ENCODE data around the gene UCHL5.

UCHL5 gene

GRCh38 chr1:192966073-192966472, 93.1 kb downstream of the UCHL5 start:
- FAIRE-seq = no peak

- FAIRE-seq = no peak
Measured at GRCh38 chr1:192962901-192963300, 96.3 kb downstream of the UCHL5 start.
